GM19452 (cell line): Measurements from ENCODE around the gene CX3CR1.

Experiments used
- ATAC-seq: cut with Tn5 transposase; IDR thresholded peaks from one replicate; pipeline ENCODE4 v1.9.1; 2021; ENCODE audit not compliant: unreplicated experiment

CX3CR1 gene

GRCh38 chr3:39292961-39293360, 13.1 kb upstream of the CX3CR1 start:
- no peak for ATAC-seq

- ATAC-seq, result no peak
These were observed 12.1 kb upstream of the CX3CR1 start for GRCh38 chr3:39291903-39292329.

- no peak for ATAC-seq
These were observed 10.4 kb upstream of the CX3CR1 start for GRCh38 chr3:39290255-39290654.

- ATAC-seq, result no peak
These were observed 9.3 kb upstream of the CX3CR1 start for GRCh38 chr3:39289107-39289506.

GRCh38 chr3:39288300-39288808, 8.5 kb upstream of the CX3CR1 start:
- peak; percentile 98 for ATAC-seq

- no peak for ATAC-seq
These were observed 7.7 kb upstream of the CX3CR1 start for GRCh38 chr3:39287216-39288164.

- ATAC-seq, result no peak
These were observed 6.9 kb upstream of the CX3CR1 start for GRCh38 chr3:39286771-39287170.

- ATAC-seq, result no peak
These were observed 5.5 kb upstream of the CX3CR1 start for GRCh38 chr3:39285332-39285731.

- ATAC-seq, result no peak
These were observed 4.6 kb upstream of the CX3CR1 start for GRCh38 chr3:39284457-39284881.

GRCh38 chr3:39282057-39282456, 2.2 kb upstream of the CX3CR1 start:
- ATAC-seq, result no peak

- ATAC-seq, result no peak
These were observed 1.7 kb upstream of the CX3CR1 start for GRCh38 chr3:39281533-39281932.

GRCh38 chr3:39280571-39280970, 735 bp upstream of the CX3CR1 start:
- ATAC-seq, result no peak

- no peak for ATAC-seq
These were observed 1.3 kb downstream of the CX3CR1 start for GRCh38 chr3:39278616-39278935.

GRCh38 chr3:39277893-39278615, 1.8 kb downstream of the CX3CR1 start:
- ATAC-seq, result no peak

- ATAC-seq, result no peak
These were observed 3.1 kb downstream of the CX3CR1 start for GRCh38 chr3:39276746-39277145.

- ATAC-seq, result no peak
These were observed 3.8 kb downstream of the CX3CR1 start for GRCh38 chr3:39275963-39276593.

GRCh38 chr3:39275052-39275451, 4.8 kb downstream of the CX3CR1 start:
- ATAC-seq, result no peak

- ATAC-seq, result no peak
These were observed 6.7 kb downstream of the CX3CR1 start for GRCh38 chr3:39273119-39273518.

- no peak for ATAC-seq
These were observed 7.6 kb downstream of the CX3CR1 start for GRCh38 chr3:39272191-39272590.

- no peak for ATAC-seq
These were observed 8.4 kb downstream of the CX3CR1 start for GRCh38 chr3:39271363-39271914.

GRCh38 chr3:39269528-39269927, 10.3 kb downstream of the CX3CR1 start:
- ATAC-seq, result no peak
